GM12801 (cell line): Measurements from ENCODE around the gene SUCO.

Source experiments
- CTCF ChIP-seq: IDR thresholded peaks from one replicate; pipeline ENCODE4 v1.5.1; 2011; ENCODE audit warnings: control low read depth; ENCODE audit not compliant: insufficient read length; ENCODE audit errors: extremely low read depth

The SUCO gene

GRCh38 chr1:172654535-172654934 lies 121.6 kb downstream of the SUCO start:
- TF ChIP-seq CTCF, result no peak

GRCh38 chr1:172656576-172656975 lies 123.6 kb downstream of the SUCO start:
- no peak for TF ChIP-seq CTCF

DNA sequence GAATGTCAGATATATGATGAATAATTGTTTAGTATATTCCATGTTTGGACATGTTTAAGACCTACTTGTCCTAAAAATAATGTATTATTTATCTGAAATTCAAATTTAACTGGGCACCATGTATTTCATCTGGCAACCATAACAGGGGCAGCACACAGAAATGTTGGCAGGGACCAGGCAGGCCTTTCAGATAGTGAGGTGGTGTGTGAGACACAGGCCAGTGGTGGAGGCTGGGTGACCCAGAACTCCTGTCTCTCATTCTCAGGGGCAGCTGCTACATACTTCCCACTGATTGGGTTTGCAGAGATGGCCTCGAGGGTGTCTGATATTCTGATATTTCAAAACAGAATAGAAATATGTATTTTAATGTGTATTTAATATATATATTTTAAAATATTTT lies 124.6 kb downstream of the SUCO start:
- no peak for TF ChIP-seq CTCF

GRCh38 chr1:172658871-172659453 lies 126.0 kb downstream of the SUCO start, which contains the start of gene FASLG:
FASLG (plus strand) TSS chr1:172659103; CDS start chr1:172659202, 99 bp downstream.
- TF ChIP-seq CTCF, result no peak

DNA sequence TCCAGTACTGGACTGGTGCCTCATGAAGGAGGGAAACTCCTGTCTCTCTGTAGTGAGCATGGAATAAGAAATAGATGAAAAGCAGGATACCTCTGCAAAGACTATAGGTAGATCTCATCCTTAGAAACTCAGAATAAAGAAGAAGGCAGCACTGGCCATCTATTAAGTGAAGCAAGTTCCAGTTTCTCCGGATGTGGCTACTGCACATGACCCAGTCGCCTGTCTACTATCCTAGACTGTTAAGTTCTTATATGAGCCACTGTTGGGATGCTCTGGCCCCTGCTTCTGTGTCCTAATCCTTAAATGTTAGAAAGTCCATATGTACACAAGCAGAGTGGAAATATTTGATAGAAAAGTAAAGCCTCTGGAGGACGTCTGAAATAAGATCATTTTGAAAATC lies 128.2 kb downstream of the SUCO start:
- no peak for TF ChIP-seq CTCF
